HUES48 (cell line): ENCODE data around the gene KRTDAP.

Experiments
- H3K27ac ChIP-seq: one replicate; pipeline ENCODE4 v1.7.0; 2013; ENCODE audit warnings: low read depth, low read length, inconsistent platforms
- H3K27me3 ChIP-seq: 2 replicates; pipeline ENCODE4 v1.6.1; 2013; ENCODE audit warnings: mild to moderate bottlenecking, low read length; ENCODE audit not compliant: control insufficient read depth, insufficient read depth
- H3K36me3 ChIP-seq: 2 replicates; pipeline ENCODE4 v1.6.1; 2013; ENCODE audit warnings: low read length; ENCODE audit not compliant: control insufficient read depth, insufficient read depth
- H3K4me1 ChIP-seq: 2 replicates; pipeline ENCODE4 v1.6.1; 2013; ENCODE audit warnings: mild to moderate bottlenecking, low read length; ENCODE audit not compliant: control insufficient read depth, insufficient read depth
- H3K4me3 ChIP-seq: 2 replicates; pipeline ENCODE4 v1.5.1; 2013; ENCODE audit warnings: mild to moderate bottlenecking, low read depth, low read length
- H3K9ac ChIP-seq: 2 replicates; pipeline ENCODE4 v1.6.1; 2013; ENCODE audit warnings: mild to moderate bottlenecking, low read depth, low read length, moderate library complexity
- H3K9me3 ChIP-seq: 2 replicates; pipeline ENCODE4 v1.6.1; 2013; ENCODE audit warnings: low read length; ENCODE audit not compliant: control insufficient read depth, insufficient read depth

Gene KRTDAP

DNA sequence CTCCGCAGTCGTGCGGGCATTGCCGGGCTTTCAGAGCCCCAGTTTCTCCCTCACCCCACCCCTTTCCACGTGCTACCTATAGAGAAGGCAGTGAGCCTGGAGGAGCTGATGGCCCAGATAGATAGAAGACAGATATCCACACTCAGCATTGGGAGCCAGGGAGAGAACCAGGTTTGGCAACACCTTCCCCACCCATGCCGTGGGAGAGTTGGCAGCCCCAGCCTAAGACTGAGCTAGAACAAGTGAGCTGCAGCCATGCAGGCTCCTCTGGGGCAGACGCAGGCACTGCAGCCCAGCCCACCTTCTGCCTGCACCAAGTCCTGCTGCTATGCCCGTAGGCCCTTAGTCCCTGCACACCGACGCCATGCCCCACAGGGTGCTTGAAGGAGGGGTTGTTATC, 10.3 kb upstream of the KRTDAP start:
- Histone ChIP-seq H3K36me3 (peaks cover 83% of the 10 kb centered on the region), H3K4me3 (no peak overlapping the region), H3K4me1 (peaks cover 3% of the 10 kb centered on the region), H3K27me3 (no peaks in the 10 kb centered on the region), H3K27ac (no peak overlapping the region), H3K9ac (no peak overlapping the region), H3K9me3 (no peaks in the 10 kb centered on the region)

DNA sequence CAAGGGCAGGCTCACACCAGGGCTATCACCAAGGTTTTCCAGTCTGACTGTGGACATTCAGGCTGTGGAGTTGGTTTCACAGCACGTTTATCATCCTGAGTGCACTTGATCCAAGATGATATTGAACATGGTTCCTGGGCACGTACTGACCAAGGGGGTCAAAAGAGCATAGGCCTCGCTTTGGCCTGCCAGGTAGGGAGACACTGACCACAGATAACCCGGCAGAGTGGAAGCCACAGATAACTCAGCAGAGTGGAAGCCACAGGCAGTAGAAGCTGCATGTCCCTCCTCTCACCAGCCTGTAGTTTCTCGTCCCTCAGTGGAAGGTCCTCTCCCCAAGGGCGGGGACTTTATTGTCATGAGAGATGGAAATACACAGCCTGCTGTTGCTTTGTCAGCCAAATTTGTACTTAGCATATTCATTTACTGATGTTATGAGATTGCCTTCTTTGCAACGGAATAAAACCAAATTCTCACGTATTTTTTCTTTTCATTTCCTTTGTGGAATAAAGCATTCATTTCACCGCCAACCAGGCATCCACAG, 8.8 kb upstream of the KRTDAP start:
- peaks cover 67% of the 10 kb centered on the region for H3K36me3 ChIP-seq
- H3K9me3 ChIP-seq = no peaks in the 10 kb centered on the region
- no peak overlapping the region for H3K9ac ChIP-seq
- no peaks in the 10 kb centered on the region for H3K27me3 ChIP-seq
- peaks cover 8% of the 10 kb centered on the region for H3K4me1 ChIP-seq
- no peak overlapping the region for H3K4me3 ChIP-seq
- no peak overlapping the region for H3K27ac ChIP-seq

DNA sequence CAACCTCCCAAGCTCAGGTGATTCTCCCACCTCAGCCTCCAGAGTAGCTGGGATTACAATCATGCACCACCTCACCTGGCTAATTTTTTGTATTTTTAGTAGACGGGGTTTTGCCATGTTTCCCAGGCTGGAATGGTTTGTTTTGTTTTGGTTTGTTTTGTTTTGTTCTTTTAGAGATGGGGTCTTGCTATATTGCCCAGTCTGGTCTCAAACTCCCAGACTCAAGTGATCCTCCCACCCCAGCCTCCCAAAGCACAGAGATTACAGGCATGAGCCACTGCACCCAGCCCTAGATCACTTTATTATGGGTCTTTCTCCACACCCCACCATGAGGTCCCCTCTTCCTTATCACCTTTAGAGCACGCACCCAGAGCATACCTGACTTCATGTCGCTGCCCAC, 8.0 kb upstream of the KRTDAP start:
- Histone ChIP-seq H3K4me1 (peaks cover 8% of the 10 kb centered on the region), H3K4me3 (no peak overlapping the region), H3K9me3 (no peaks in the 10 kb centered on the region), H3K36me3 (peaks cover 61% of the 10 kb centered on the region), H3K27ac (no peak overlapping the region), H3K9ac (no peak overlapping the region), H3K27me3 (no peaks in the 10 kb centered on the region)

DNA sequence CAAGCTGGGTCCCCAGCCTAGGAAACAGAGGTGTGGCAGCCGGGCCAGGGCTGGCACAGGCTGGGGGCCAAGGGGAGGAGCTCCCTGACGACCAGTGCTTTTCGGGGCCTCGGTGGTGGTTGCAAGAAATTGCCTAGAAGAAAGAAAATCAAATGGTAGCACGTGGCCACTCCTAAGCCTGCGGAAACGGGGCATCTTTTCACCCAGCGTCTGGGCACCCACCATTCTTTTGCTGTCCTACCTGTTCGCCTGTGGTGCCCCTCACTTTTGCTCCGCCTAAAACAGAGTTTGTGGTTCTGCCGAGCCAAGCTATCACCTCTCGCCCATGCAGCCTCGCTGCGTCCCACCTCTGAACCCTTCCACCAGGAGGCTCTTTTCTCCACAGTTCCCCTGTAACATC, 7.1 kb upstream of the KRTDAP start:
- H3K27ac ChIP-seq = no peak overlapping the region
- H3K27me3 ChIP-seq = no peaks in the 10 kb centered on the region
- peaks cover 8% of the 10 kb centered on the region for H3K4me1 ChIP-seq
- H3K9ac ChIP-seq = no peak overlapping the region
- H3K9me3 ChIP-seq = no peaks in the 10 kb centered on the region
- H3K36me3 ChIP-seq = peaks cover 53% of the 10 kb centered on the region
- H3K4me3 ChIP-seq = no peak overlapping the region

DNA sequence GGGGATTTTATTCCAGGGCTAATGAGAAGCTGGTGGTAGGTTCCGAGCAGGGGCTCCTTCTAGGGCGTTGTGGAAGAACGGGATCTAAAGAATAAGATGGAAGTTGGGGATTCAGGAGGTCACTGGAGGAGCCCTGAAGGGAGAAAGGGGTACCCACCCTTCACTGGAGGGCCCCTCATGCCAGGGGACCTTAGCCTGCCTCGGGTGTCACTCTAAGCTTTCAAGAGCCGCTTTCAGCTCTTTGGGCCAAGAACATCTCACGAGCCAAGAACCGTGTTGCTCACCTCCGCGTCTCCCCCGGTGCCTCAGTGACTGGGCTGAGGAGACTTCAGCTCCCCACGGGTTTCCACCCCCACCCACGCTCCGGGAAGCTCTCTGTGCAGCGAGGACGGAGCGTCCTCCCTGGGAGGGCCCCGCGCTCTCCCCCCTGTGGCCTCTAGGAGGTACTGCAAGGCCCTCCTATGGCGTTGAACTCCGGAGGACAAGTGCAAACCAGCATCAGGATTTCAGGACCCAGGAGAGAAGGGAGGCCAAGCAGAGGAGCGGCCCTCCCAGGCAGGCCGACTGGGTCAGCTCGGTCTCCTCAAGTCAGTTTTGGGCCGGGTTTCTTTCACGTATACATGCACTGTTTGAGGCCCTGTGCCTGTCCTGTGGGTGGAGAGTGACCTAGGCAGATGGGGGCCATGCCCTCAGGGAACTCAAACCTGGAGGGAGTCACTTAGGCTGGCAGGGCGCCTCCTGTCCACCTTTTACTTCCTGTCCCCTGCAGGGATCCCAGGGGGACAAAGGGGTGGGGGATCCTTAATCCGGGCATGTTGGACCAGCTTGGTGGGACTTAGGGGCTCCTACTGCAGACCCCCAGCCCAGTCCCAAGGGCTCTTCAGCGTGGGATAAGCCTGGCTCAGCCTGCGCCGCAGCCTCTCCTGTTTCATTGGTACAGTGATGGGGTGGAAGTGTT, 5.1 kb upstream of the KRTDAP start:
- Histone ChIP-seq H3K9me3 (no peaks in the 10 kb centered on the region), H3K27ac (no peak overlapping the region), H3K36me3 (peaks cover 35% of the 10 kb centered on the region), H3K4me1 (peaks cover 8% of the 10 kb centered on the region), H3K9ac (no peak overlapping the region), H3K4me3 (no peak overlapping the region), H3K27me3 (peaks cover 6% of the 10 kb centered on the region; the same call in 1 of the 2 replicates)

DNA sequence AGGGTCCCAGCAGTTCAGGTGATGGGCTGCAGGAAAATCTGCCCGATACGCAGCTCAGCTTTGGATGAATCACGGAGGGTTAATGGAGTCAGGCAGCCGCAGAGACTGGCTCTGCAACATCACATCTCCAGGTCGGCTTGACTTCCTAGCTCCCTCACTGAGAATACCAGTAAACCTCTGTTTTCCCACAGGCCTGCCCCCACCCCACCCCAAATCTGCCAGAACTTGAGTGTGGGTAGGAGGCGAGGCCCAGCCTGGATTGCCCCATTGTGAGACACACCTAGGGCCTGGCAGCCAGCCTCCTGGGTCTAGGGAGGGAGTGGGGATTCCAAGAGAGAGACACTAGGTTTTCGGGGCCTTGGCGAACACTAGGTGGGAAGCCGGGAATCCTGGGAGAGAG, 3.7 kb upstream of the KRTDAP start:
- Histone ChIP-seq H3K9ac (no peak overlapping the region), H3K27ac (no peak overlapping the region), H3K27me3 (peaks cover 6% of the 10 kb centered on the region; the same call in 1 of the 2 replicates), H3K36me3 (peaks cover 21% of the 10 kb centered on the region), H3K4me1 (peaks cover 8% of the 10 kb centered on the region), H3K9me3 (no peaks in the 10 kb centered on the region), H3K4me3 (no peak overlapping the region)

DNA sequence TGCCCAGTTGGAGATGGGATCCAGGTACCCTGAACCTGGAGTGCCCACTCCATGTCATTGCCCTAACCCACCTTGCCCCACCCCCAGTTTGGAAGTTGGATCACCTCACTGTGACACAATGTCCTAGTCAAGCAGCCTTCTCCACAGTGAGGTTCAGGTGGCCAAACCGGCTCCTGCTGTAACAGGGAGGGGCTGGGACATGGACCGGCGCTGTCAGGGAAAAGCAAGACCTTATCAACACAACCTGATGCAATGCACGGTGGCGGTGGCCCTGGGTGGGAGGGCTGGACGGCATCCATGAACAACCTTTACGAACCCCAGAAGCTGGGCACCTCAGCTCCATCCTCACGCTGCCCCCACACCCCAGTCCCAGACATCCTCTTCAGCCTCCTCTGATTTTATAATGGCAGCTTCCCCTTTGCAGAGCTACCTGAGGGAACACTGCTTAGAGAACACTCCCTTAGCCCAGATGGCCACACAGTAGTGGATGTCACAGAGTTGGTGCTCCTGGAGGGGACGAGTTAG, 1.6 kb upstream of the KRTDAP start:
- H3K9me3 ChIP-seq = no peaks in the 10 kb centered on the region
- H3K9ac ChIP-seq = no peak overlapping the region
- peaks cover 8% of the 10 kb centered on the region for H3K4me1 ChIP-seq
- peaks cover 10% of the 10 kb centered on the region; the same call in 1 of the 2 replicates for H3K27me3 ChIP-seq
- no peak overlapping the region for H3K27ac ChIP-seq
- H3K4me3 ChIP-seq = no peak overlapping the region
- peaks cover under 1% of the 10 kb centered on the region; the same call in 1 of the 2 replicates for H3K36me3 ChIP-seq

DNA sequence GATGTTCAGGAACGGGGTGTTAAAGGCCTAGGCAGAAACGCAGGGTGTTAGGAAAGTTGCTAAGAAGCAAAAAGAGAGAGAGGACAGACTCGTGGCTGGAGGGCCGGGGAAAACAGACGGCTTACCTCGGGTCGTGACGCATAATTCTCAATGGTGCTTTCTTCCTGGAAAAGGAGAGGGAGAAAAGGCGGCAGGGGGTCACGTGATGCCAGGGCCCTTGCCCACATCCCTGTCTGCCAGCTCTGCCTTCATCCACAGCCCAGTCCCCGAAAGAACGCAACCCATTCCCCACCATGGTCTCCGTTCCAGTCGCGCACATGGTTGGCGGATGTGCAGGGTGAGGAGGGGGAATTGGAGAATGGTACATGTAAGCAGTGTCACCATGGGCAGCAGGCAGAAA, 1.6 kb downstream of the KRTDAP start:
- H3K27me3 ChIP-seq = peaks cover 12% of the 10 kb centered on the region; the same call in 1 of the 2 replicates
- H3K9me3 ChIP-seq = no peaks in the 10 kb centered on the region
- no peaks in the 10 kb centered on the region for H3K4me1 ChIP-seq
- H3K9ac ChIP-seq = no peak overlapping the region
- no peak overlapping the region for H3K27ac ChIP-seq
- no peaks in the 10 kb centered on the region for H3K36me3 ChIP-seq
- H3K4me3 ChIP-seq = no peak overlapping the region

DNA sequence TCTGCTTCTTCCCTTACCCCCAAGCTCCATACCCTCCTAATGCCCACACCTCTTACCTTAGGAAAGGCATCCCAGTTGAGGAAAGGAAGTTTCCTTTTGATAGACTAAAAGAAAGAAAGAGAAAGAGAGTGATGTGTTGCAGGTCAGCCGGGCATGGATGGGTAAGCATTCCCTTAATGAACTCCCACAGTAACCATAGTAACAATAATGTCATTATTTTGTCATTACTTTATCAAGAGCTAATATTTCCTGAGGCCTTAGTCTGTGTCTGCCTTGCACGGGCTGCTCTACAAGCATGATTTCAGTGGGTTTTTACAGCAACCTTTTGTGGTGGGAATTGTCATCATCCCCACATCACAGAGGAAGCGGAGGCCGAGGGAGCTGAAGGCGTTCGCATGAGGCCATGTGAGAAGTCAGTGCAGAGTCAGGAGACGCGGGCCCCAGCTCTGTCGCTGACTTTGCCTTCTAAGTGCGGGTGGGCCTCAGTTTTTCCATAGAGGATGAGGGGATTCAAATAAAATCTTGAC, 2.5 kb downstream of the KRTDAP start:
- no peaks in the 10 kb centered on the region for H3K9me3 ChIP-seq
- no peak overlapping the region for H3K27ac ChIP-seq
- H3K36me3 ChIP-seq = no peaks in the 10 kb centered on the region
- H3K27me3 ChIP-seq = peaks cover 12% of the 10 kb centered on the region; the same call in 1 of the 2 replicates
- H3K4me1 ChIP-seq = no peaks in the 10 kb centered on the region
- H3K9ac ChIP-seq = no peak overlapping the region
- no peak overlapping the region for H3K4me3 ChIP-seq

DNA sequence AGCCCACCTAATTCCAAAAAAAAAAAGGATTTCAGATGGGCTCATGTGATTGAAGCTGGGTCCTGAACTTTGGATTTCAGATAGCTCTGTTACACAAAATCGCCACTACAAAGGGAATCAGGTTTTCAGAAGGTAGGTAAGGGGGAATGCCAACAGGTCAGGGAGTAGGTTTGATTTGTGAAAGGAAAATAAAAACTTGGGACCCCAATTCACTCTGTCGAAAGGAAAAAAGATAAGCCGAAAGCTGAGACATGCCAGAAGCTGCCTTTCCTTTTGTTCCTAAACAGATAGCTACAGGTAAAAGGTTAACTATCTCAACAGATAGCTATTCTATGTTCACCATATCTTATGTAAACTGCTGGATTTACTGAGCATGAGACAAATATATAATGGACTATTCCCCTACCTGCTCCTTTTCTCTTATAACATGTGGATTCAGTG, 4.0 kb downstream of the KRTDAP start:
- Histone ChIP-seq H3K27ac (no peak overlapping the region), H3K9me3 (no peaks in the 10 kb centered on the region), H3K27me3 (peaks cover 6% of the 10 kb centered on the region; the same call in 1 of the 2 replicates), H3K4me1 (no peaks in the 10 kb centered on the region), H3K4me3 (no peak overlapping the region), H3K9ac (no peak overlapping the region), H3K36me3 (no peaks in the 10 kb centered on the region)
